Activated T-helper 2 cell treated with anti-CD3 and anti-CD28 coated beads, Interferon-gamma antibody, Interleukin-2, Interleukin-4, amounts not matched to agents 10 μg/mL and 5 μg/mL and 100 μg/mL, durations not matched to agents 14 hours and 24 hours and 36 hours (primary cell): ENCODE data around the gene FBXW2. TPM values are rescaled to one million over a fixed set of nuclear protein-coding genes. Genes with fewer than 3 reads are reported as not detected.

Experiments used
- DNase-seq: peaks from one replicate; pipeline ENCODE4 v3.0.0; 2021; ENCODE audit warnings: low spot score
- H3K27ac Mint-ChIP-seq: one replicate; pipeline ENCODE4 v1.8.0; 2021; ENCODE audit warnings: mixed read lengths
- H3K27me3 Mint-ChIP-seq: one replicate; pipeline ENCODE4 v1.8.0; 2021; ENCODE audit warnings: low read depth, mixed read lengths
- H3K36me3 Mint-ChIP-seq: one replicate; pipeline ENCODE4 v1.8.0; 2021; ENCODE audit warnings: low read depth, mixed read lengths
- H3K4me1 Mint-ChIP-seq: one replicate; pipeline ENCODE4 v1.8.0; 2021; ENCODE audit warnings: low read depth, mixed read lengths
- H3K4me3 Mint-ChIP-seq: one replicate; pipeline ENCODE4 v1.8.0; 2021; ENCODE audit warnings: low read depth, mild to moderate bottlenecking, moderate library complexity, mixed read lengths
- H3K9me3 Mint-ChIP-seq: one replicate; pipeline ENCODE4 v1.8.0; 2021; ENCODE audit warnings: mixed read lengths
- intact Hi-C: fragments of 100-400 bp; cut with micrococcal nuclease; formaldehyde crosslinking; loops from one replicate; pipeline ENCODE4 v1.15.1; 2023
- total RNA-seq: library from RNA; stranded (reverse); gene quantifications from 2 replicates; pipeline ENCODE4 v1.2.3, GENCODE V29; 2022

The FBXW2 gene
- total RNA-seq, 1 donor from 2014 or later = 79.7 TPM

- Mint-ChIP-seq H3K27ac (no peak overlapping the region), H3K4me1 (peaks cover 2% of the 10 kb centered on the region), H3K27me3 (no peaks in the 10 kb centered on the region), H3K9me3 (no peaks in the 10 kb centered on the region), H3K4me3 (no peak overlapping the region), H3K36me3 (no peaks in the 10 kb centered on the region)
- intact Hi-C loops = no loop called here
- no peak for DNase-seq
These were observed 57.6 kb downstream of the FBXW2 start for GRCh38 chr9:120735415-120736126.

- H3K27me3 Mint-ChIP-seq = no peaks in the 10 kb centered on the region
- no peak overlapping the region for H3K27ac Mint-ChIP-seq
- no peaks in the 10 kb centered on the region for H3K9me3 Mint-ChIP-seq
- H3K4me3 Mint-ChIP-seq = no peak overlapping the region
- no peaks in the 10 kb centered on the region for H3K36me3 Mint-ChIP-seq
- DNase-seq = no peak
- H3K4me1 Mint-ChIP-seq = peaks cover 2% of the 10 kb centered on the region
- intact Hi-C loops = no loop called here
These were observed 58.4 kb downstream of the FBXW2 start for GRCh38 chr9:120734607-120735410.

GRCh38 chr9:120733190-120733589 lies 60.0 kb downstream of the FBXW2 start:
- intact Hi-C loops = no loop called here
- no peak for DNase-seq
- Mint-ChIP-seq H3K4me1 (peaks cover 2% of the 10 kb centered on the region), H3K36me3 (no peaks in the 10 kb centered on the region), H3K4me3 (no peak overlapping the region), H3K9me3 (no peaks in the 10 kb centered on the region), H3K27ac (no peak overlapping the region), H3K27me3 (no peaks in the 10 kb centered on the region)

GRCh38 chr9:120730654-120731514 lies 62.3 kb downstream of the FBXW2 start:
- DNase-seq = no peak
- H3K27ac Mint-ChIP-seq = no peak overlapping the region

GRCh38 chr9:120729791-120730241 lies 63.4 kb downstream of the FBXW2 start:
- Mint-ChIP-seq H3K4me1 (peaks cover 10% of the 10 kb centered on the region), H3K36me3 (no peaks in the 10 kb centered on the region), H3K4me3 (no peak overlapping the region), H3K27ac (no peak overlapping the region), H3K27me3 (no peaks in the 10 kb centered on the region), H3K9me3 (no peaks in the 10 kb centered on the region)
- intact Hi-C loops = no loop called here
- DNase-seq = no peak

More at GRCh38 chr9:120730654-120731514, 62.3 kb downstream of the FBXW2 start:
- H3K4me1 Mint-ChIP-seq = peaks cover 10% of the 10 kb centered on the region
- intact Hi-C loops = no loop called here
- H3K4me3 Mint-ChIP-seq = no peak overlapping the region
- H3K27me3 Mint-ChIP-seq = no peaks in the 10 kb centered on the region
- no peaks in the 10 kb centered on the region for H3K36me3 Mint-ChIP-seq
- no peaks in the 10 kb centered on the region for H3K9me3 Mint-ChIP-seq

GRCh38 chr9:120726484-120726883 lies 66.7 kb downstream of the FBXW2 start:
- H3K27ac Mint-ChIP-seq = no peak overlapping the region
- no peak for DNase-seq
- no peak overlapping the region for H3K4me3 Mint-ChIP-seq
- no peaks in the 10 kb centered on the region for H3K27me3 Mint-ChIP-seq
- H3K4me1 Mint-ChIP-seq = peaks cover 8% of the 10 kb centered on the region
- no peaks in the 10 kb centered on the region for H3K9me3 Mint-ChIP-seq
- intact Hi-C loops = no loop called here
- no peaks in the 10 kb centered on the region for H3K36me3 Mint-ChIP-seq

GRCh38 chr9:120725907-120726306 lies 67.3 kb downstream of the FBXW2 start:
- no peak overlapping the region for H3K27ac Mint-ChIP-seq
- H3K4me1 Mint-ChIP-seq = peaks cover 8% of the 10 kb centered on the region
- intact Hi-C loops = no loop called here
- no peak overlapping the region for H3K4me3 Mint-ChIP-seq
- no peaks in the 10 kb centered on the region for H3K36me3 Mint-ChIP-seq
- H3K27me3 Mint-ChIP-seq = no peaks in the 10 kb centered on the region
- no peak for DNase-seq
- H3K9me3 Mint-ChIP-seq = no peaks in the 10 kb centered on the region

GRCh38 chr9:120724757-120725400 lies 68.3 kb downstream of the FBXW2 start:
- DNase-seq = no peak
- H3K4me3 Mint-ChIP-seq = no peak overlapping the region
- intact Hi-C loops = no loop called here

GRCh38 chr9:120723565-120723964 lies 69.7 kb downstream of the FBXW2 start:
- intact Hi-C loops = no loop called here
- Mint-ChIP-seq H3K4me1 (peaks cover 8% of the 10 kb centered on the region), H3K36me3 (no peaks in the 10 kb centered on the region), H3K9me3 (no peaks in the 10 kb centered on the region), H3K4me3 (no peak overlapping the region), H3K27me3 (no peaks in the 10 kb centered on the region), H3K27ac (no peak overlapping the region)
- no peak for DNase-seq

More at GRCh38 chr9:120724757-120725400, 68.3 kb downstream of the FBXW2 start:
- H3K9me3 Mint-ChIP-seq = no peaks in the 10 kb centered on the region
- no peaks in the 10 kb centered on the region for H3K27me3 Mint-ChIP-seq
- H3K27ac Mint-ChIP-seq = no peak overlapping the region
- H3K4me1 Mint-ChIP-seq = peaks cover 8% of the 10 kb centered on the region
- H3K36me3 Mint-ChIP-seq = no peaks in the 10 kb centered on the region

- no peak overlapping the region for H3K4me3 Mint-ChIP-seq
- no peak overlapping the region for H3K27ac Mint-ChIP-seq
- no peaks in the 10 kb centered on the region for H3K9me3 Mint-ChIP-seq
- intact Hi-C loops = no loop called here
- H3K4me1 Mint-ChIP-seq = peaks cover 1% of the 10 kb centered on the region
- H3K36me3 Mint-ChIP-seq = no peaks in the 10 kb centered on the region
- no peaks in the 10 kb centered on the region for H3K27me3 Mint-ChIP-seq
- DNase-seq = no peak
These were observed 72.8 kb downstream of the FBXW2 start for GRCh38 chr9:120720404-120720803.

- intact Hi-C loops = loop anchor here (10.0 kb wide), 1 partner anchor 104 kb away; no protein-coding TSS in a partner anchor
- Mint-ChIP-seq H3K9me3 (no peaks in the 10 kb centered on the region), H3K4me1 (peaks cover 7% of the 10 kb centered on the region), H3K36me3 (no peaks in the 10 kb centered on the region), H3K27ac (no peak overlapping the region), H3K4me3 (no peak overlapping the region), H3K27me3 (no peaks in the 10 kb centered on the region)
- DNase-seq = no peak
These were observed 74.9 kb downstream of the FBXW2 start for GRCh38 chr9:120718316-120718715.

GRCh38 chr9:120717176-120717575 lies 76.0 kb downstream of the FBXW2 start:
- Mint-ChIP-seq H3K9me3 (no peaks in the 10 kb centered on the region), H3K27ac (no peak overlapping the region), H3K4me3 (no peak overlapping the region), H3K27me3 (no peaks in the 10 kb centered on the region), H3K4me1 (peaks cover 17% of the 10 kb centered on the region), H3K36me3 (no peaks in the 10 kb centered on the region)
- intact Hi-C loops = loop anchor here (10.0 kb wide), 1 partner anchor 102 kb away; no protein-coding TSS in a partner anchor
- no peak for DNase-seq
